Tibial artery (tissue), 4 donors: Measurements from ENCODE around the gene URI1.
"Not testable (repeated sequence)": the region's sequence is repeated elsewhere in the genome, so short reads cannot be mapped to it uniquely, and the experiment has no call there.

ENCODE experiments used
- DNase-seq, 2 donors: peaks; one replicate each; pipeline ENCODE4 v3.0.0-alpha.2; 2019
- H3K27ac ChIP-seq, 2 donors: fragments of 200-600 bp; sonication (generic) in 1 of 2; 1 replicate in 1 of 2; 2 replicates in 1 of 2; pipeline ENCODE4 v1.5.1; 2018 to 2019; ENCODE audit warnings: mild to moderate bottlenecking in 1 of 2
- H3K27me3 ChIP-seq, 2 donors: fragments of 200-600 bp; sonication (generic) in 1 of 2; one replicate each; pipeline versions ENCODE4 v1.5.1 to v1.6.0; 2016 to 2019
- H3K36me3 ChIP-seq, 3 donors: fragments of 200-600 bp; sonication (generic) in 2 of 3; one replicate each; pipeline ENCODE4 v1.5.1; 2016 to 2019; ENCODE audit warnings: mild to moderate bottlenecking in 2 of 3
- H3K4me1 ChIP-seq, 4 donors: fragments of 200-600 bp; sonication (generic) in 2 of 4; 1 replicate in 3 of 4; 2 replicates in 1 of 4; pipeline ENCODE4 v1.5.1; 2016 to 2019
- H3K4me3 ChIP-seq, 2 donors: fragments of 200-600 bp; sonication (generic) in 1 of 2; 1 replicate in 1 of 2; 2 replicates in 1 of 2; pipeline ENCODE4 v1.5.1; 2018 to 2019; ENCODE audit warnings: mild to moderate bottlenecking in 2 of 2
- H3K9me3 ChIP-seq, 3 donors: fragments of 200-600 bp; sonication (generic) in 1 of 3; one replicate each; pipeline ENCODE4 v1.5.1; 2016 to 2019
- intact Hi-C: fragments of 100-400 bp; cut with DNase I; formaldehyde crosslinking; loops from one replicate; pipeline ENCODE4 v1.15.0; 2023; ENCODE audit warnings: low total_unique reads
- TF ChIP-seq, protein P1 (sequence below), 2 experiments: fragments of 200-600 bp in 1 of 2; fragments of 450-650 bp in 1 of 2; IDR thresholded peaks; one replicate each; pipeline ENCODE4 v1.5.1; 2017 to 2019; ENCODE audit warnings: antibody characterized with exemption in 2 of 2, mild to moderate bottlenecking in 1 of 2, moderate library complexity in 1 of 2

URI1 gene

DNA sequence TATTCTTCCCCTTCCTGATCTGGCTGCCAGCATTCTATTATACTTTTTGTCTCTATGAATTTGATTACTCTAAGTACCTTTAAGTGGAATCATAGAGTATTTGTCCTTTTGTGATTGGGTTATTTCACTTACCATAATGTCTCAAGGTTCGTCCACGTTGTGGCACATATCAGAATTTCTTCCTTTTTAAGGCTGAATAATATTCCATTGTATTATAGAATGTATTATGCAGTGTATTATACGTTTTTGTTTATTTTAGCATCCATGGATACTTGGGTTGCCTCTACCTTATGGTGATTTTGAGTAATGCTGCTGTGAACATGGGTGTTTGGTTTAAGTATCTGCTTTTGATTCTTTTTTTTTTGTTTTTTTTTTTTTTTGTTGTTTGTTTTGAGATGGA, 19.3 kb downstream of the URI1 start:
- H3K4me3 ChIP-seq: no peak overlapping the region
- no peak overlapping the region for H3K27ac ChIP-seq
- TF ChIP-seq, protein P1, sequence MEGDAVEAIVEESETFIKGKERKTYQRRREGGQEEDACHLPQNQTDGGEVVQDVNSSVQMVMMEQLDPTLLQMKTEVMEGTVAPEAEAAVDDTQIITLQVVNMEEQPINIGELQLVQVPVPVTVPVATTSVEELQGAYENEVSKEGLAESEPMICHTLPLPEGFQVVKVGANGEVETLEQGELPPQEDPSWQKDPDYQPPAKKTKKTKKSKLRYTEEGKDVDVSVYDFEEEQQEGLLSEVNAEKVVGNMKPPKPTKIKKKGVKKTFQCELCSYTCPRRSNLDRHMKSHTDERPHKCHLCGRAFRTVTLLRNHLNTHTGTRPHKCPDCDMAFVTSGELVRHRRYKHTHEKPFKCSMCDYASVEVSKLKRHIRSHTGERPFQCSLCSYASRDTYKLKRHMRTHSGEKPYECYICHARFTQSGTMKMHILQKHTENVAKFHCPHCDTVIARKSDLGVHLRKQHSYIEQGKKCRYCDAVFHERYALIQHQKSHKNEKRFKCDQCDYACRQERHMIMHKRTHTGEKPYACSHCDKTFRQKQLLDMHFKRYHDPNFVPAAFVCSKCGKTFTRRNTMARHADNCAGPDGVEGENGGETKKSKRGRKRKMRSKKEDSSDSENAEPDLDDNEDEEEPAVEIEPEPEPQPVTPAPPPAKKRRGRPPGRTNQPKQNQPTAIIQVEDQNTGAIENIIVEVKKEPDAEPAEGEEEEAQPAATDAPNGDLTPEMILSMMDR (IDR thresholded peaks at IDR 0.05): no peak
- peaks cover 0 to 31% (median 18%) of the 10 kb centered on the region in 4 donors for H3K4me1 ChIP-seq
- no peaks in the 10 kb centered on the region for H3K36me3 ChIP-seq
- intact Hi-C loops: no loop called here
- no peaks in the 10 kb centered on the region for H3K27me3 ChIP-seq
- H3K9me3 ChIP-seq: no peaks in the 10 kb centered on the region
- no peak for DNase-seq

DNA sequence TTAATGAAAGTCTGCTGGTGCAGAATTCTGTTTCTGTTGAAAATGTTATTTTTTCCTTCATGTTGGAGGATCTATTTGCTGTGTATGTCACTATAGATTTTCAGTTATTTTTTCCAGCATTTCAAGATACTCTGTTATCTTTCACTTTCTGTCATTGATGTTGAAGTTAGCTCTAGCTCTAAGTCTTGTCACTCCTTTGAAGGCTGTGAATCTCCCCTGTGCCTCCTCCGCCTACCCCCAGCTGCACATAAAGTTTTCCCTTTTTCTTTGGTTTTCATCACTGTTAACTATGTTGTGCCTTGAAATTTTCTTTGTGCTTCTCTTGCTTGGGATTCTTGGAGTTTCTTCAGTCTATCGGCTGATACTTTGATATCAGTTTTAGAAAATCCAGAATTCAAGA, 20.8 kb downstream of the URI1 start:
- H3K27me3 ChIP-seq: no peaks in the 10 kb centered on the region
- TF ChIP-seq, protein P1 (IDR thresholded peaks at IDR 0.05): no peak
- no peaks in the 10 kb centered on the region for H3K9me3 ChIP-seq
- H3K36me3 ChIP-seq: no peaks in the 10 kb centered on the region
- intact Hi-C loops: no loop called here
- no peak overlapping the region for H3K4me3 ChIP-seq
- DNase-seq: no peak
- peaks cover 0 to 46% (median 29%) of the 10 kb centered on the region in 4 donors for H3K4me1 ChIP-seq
- H3K27ac ChIP-seq: no peak overlapping the region

DNA sequence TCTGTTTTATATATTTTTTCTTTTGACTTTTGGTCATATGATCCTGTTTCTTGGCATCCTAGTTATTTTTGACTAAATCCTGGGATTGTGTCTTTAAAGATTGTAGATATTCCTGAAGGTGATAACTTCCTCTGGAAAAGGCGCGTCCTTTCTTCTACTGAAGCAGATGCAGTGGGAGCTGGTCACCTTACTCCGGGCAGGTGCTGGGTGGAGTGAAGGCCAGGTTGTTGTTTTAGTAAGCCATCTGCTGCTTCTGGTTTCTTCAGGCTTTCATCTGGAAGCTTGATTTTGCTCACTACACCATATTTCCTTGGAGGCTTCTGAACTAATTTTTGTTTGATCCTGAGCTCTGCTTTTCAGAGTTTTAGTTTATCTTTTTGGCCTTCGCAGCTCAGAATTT, 21.5 kb downstream of the URI1 start:
- TF ChIP-seq, protein P1 (IDR thresholded peaks at IDR 0.05): no peak
- Histone ChIP-seq H3K27me3 (no peaks in the 10 kb centered on the region), H3K4me3 (no peak overlapping the region), H3K36me3 (no peaks in the 10 kb centered on the region), H3K27ac (no peak overlapping the region), H3K9me3 (no peaks in the 10 kb centered on the region), H3K4me1 (peaks cover 0 to 54% (median 32%) of the 10 kb centered on the region in 4 donors)
- intact Hi-C loops: no loop called here
- DNase-seq: no peak

DNA sequence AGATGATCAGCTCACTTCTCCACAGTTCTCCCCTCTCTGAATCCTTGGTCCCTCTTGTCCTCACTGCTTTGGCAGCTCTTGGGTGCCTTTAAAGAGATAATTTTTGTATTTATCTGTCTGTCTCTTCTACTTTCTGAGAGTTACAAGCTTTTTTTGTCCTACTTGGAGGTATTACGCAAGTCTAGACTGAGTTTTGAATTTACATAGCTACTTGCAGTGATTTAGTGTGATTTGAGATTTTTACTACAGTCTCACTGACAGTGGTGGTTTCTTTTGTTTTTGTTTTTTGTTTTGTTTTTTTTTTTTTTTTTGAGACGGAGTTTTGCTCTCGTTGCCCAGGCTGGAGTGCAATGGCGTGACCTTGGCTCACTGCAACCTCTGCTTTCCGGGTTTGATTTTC, 22.1 kb downstream of the URI1 start:
- TF ChIP-seq, protein P1 (IDR thresholded peaks at IDR 0.05): no peak
- Histone ChIP-seq H3K4me1 (peaks cover 0 to 59% (median 31%) of the 10 kb centered on the region in 4 donors), H3K36me3 (no peaks in the 10 kb centered on the region), H3K27ac (no peak overlapping the region), H3K4me3 (no peak overlapping the region), H3K27me3 (no peaks in the 10 kb centered on the region), H3K9me3 (no peaks in the 10 kb centered on the region)
- DNase-seq: no peak
- intact Hi-C loops: no loop called here

DNA sequence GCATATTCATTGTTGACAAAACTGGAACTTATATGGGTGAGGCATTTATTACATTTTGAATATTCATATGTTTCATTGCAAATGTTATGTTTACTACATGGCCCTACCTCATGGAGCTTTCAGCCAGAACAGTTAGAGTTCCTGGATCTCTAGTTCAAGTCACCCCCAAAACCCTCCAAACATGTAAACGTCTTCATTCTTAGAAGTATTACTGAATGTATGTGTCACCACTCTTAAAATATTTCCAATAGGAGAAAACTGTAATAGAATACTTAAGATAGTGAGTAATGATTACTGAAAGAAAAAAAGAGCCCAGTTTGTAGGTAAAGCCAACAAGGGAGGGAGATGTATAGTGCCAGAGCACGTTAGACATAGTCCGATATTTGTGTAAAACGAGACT, 23.5 kb downstream of the URI1 start:
- intact Hi-C loops: no loop called here
- no peaks in the 10 kb centered on the region for H3K9me3 ChIP-seq
- no peak overlapping the region for H3K27ac ChIP-seq
- H3K36me3 ChIP-seq: no peaks in the 10 kb centered on the region
- DNase-seq: no peak
- peaks cover 0 to 72% (median 31%) of the 10 kb centered on the region in 4 donors for H3K4me1 ChIP-seq
- H3K27me3 ChIP-seq: no peaks in the 10 kb centered on the region
- TF ChIP-seq, protein P1 (IDR thresholded peaks at IDR 0.05): no peak
- H3K4me3 ChIP-seq: no peak overlapping the region

DNA sequence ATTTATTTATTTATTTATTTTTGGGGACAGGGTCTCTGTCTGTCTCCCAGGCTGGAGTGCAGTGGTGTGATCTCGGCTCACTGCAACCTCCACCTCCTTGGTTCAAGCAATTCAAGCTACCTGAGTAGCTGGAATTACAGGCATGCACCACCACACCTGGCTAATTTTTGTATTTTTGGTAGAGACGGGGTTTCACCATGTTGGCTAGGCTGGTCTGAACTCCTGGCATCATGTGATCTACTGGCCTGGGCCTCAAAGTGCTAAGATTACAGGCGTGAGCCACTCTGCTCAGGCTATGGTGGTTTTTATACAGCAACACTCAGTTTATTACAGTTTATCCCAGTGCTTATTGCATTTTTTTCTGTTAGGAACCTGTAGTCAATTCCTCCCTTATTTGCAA, 24.1 kb downstream of the URI1 start:
- intact Hi-C loops, H3K4me3 ChIP-seq, DNase-seq, H3K27me3 ChIP-seq, H3K9me3 ChIP-seq, H3K27ac ChIP-seq, H3K36me3 ChIP-seq: not testable (repeated sequence)
- peaks cover 0 to 73% (median 31%) of the 10 kb centered on the region in 4 donors for H3K4me1 ChIP-seq
